VCaP (cell line): ENCODE results near the gene PLEKHA5.

Experiments
- H3K27ac ChIP-seq: fragments of 450-650 bp; 2 replicates; pipeline ENCODE4 v1.5.1; 2017
- TF ChIP-seq, protein P1 (sequence below): fragments of 450-650 bp; conservative IDR thresholded peaks from 2 replicates; pipeline ENCODE4 v1.5.1; 2017; ENCODE audit warnings: mild to moderate bottlenecking, moderate library complexity

Gene PLEKHA5

DNA sequence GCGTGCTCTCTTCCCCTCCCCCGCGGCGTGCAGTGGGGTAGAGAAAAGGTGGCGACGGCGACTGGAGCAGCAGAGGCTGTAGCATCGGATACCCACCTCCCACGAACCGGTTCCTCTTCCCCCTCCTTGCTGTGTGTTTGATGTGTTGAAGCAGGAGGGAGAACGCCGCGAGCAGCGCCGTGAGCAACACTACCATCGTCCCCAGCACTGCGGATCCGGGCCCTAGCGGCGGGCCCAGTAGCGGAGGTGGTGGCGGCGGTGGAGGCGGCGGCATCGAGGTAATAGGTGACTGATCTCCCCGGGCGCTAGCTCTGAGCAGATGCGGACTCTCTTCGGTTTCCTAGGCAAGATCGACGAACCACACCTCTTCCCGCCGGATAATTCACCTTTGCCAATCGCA, 176.8 kb downstream of the PLEKHA5 start:
- no peak overlapping the region for H3K27ac ChIP-seq
- TF ChIP-seq, protein P1, sequence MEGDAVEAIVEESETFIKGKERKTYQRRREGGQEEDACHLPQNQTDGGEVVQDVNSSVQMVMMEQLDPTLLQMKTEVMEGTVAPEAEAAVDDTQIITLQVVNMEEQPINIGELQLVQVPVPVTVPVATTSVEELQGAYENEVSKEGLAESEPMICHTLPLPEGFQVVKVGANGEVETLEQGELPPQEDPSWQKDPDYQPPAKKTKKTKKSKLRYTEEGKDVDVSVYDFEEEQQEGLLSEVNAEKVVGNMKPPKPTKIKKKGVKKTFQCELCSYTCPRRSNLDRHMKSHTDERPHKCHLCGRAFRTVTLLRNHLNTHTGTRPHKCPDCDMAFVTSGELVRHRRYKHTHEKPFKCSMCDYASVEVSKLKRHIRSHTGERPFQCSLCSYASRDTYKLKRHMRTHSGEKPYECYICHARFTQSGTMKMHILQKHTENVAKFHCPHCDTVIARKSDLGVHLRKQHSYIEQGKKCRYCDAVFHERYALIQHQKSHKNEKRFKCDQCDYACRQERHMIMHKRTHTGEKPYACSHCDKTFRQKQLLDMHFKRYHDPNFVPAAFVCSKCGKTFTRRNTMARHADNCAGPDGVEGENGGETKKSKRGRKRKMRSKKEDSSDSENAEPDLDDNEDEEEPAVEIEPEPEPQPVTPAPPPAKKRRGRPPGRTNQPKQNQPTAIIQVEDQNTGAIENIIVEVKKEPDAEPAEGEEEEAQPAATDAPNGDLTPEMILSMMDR: no peak

DNA sequence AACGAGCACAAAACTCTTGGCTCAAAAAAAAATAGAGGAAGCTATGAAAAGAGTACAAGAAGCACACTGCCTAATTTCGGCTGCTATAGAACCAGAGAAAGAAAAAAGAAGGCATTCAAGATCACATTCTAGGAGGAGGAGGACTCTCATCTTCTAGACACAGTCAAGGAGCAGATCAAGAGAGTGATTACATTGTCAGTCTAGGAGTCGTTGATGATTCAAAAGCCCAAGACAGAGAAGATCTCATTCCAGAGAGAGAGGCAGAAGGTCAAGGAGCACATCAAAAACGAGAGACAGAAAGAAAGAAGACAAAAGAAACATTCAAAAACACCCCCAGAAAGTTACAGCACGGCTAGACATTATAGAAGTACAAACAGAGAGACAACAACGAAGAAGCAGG, 177.9 kb downstream of the PLEKHA5 start:
- H3K27ac ChIP-seq: no peak overlapping the region
- TF ChIP-seq, protein P1: no peak

DNA sequence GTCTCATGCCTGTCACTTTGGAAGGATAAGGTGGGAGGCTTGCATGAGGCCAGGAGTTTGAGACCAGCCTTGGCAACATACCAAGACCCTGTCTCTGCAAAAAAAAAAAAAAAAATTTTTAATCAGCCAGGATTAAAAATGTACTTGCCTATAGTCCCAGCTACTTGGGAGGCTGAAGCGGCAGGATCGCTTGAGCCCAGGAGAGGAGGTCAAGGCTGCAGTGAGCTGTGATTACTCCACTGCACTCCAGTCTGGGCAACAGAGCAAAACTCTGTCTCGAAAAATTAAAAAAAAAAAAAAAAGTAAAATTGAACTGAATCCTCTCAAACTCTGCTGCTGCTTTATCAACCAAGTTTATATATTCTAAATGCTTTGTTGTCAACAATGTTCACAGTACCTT, 181.6 kb downstream of the PLEKHA5 start:
- no peak overlapping the region for H3K27ac ChIP-seq

DNA sequence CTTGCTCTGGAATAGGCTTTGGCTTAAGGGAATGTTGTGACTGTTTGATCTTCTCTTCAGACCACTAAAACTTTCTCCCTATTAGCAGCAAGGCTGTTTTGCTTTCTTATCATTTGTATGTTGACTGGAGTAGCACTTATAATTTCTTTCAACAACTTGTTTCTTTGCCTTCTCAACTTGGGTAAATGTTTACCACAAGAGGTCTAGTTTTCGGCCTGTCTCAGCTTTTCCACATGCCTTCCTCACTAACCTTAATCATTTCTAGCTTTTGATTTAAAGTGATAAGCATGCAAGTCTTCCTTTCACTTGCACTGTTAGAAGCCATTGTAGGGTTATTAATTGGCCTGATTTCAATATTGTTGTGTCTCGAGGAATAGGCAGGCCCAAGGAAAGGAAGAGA, 183.1 kb downstream of the PLEKHA5 start:
- H3K27ac ChIP-seq: no peak overlapping the region
- TF ChIP-seq, protein P1: no peak

More for the DNA sequence above, 181.6 kb downstream of the PLEKHA5 start:
- TF ChIP-seq, protein P1: no peak

DNA sequence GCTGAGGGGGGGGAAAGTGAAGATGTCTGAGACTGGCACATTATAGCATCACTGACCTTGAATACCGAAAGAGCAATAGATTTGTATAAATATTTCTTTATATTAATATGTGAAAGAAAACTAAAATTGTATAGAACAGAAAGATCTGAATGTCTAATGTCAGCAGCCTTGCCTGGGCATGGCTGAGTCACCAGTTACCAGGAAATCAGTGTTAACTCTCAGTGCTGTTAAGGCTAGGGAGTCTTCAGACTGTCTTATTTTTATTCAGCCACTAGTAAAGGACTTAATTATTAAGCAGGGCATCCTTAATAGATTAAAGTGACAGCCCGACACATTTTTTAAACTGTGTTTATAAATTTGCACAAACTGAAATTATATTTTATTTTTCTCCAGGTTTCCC, 186.9 kb downstream of the PLEKHA5 start:
- TF ChIP-seq, protein P1: no peak

DNA sequence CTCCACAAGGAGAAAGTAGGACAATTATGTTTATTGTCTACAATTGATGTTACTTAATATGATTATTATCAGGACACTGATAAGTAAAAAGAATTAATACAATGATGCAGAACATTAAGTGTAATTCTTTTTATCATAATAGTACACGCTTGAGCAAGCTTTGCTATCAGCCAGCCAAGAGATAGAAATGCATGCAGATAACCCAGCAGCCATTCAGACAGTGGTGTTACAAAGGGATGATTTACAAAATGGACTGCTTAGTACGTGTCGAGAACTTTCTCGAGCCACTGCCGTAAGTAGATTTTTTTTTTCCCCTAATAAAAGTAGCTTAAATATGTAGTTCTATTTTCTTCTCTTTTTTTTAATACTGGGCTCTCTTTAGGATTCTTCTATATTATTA, 192.8 kb downstream of the PLEKHA5 start:
- H3K27ac ChIP-seq: peak overlapping the region; percentile 42
- TF ChIP-seq, protein P1: no peak

More for the DNA sequence above, 186.9 kb downstream of the PLEKHA5 start:
- no peak overlapping the region for H3K27ac ChIP-seq

DNA sequence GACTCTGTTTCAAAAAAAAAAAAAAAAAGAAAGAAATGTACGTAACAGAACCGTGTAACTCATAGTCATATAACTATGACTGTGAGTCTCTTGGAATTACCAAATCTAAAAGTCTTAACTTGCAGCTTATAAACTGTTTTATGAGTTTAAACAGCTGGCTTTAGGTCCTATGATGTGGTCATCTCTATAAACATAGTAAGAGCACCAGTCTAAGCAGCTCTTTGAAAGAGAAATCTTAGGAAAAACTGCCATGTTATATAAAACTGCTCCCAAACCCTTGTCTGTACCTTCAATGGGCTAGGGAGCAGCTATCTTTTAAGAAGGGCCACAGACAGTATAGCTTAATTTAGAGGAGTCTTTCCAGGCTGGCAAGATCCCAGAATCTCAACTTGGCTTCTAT, 194.3 kb downstream of the PLEKHA5 start:
- peak overlapping the region; percentile 42 for H3K27ac ChIP-seq
- TF ChIP-seq, protein P1: no peak

DNA sequence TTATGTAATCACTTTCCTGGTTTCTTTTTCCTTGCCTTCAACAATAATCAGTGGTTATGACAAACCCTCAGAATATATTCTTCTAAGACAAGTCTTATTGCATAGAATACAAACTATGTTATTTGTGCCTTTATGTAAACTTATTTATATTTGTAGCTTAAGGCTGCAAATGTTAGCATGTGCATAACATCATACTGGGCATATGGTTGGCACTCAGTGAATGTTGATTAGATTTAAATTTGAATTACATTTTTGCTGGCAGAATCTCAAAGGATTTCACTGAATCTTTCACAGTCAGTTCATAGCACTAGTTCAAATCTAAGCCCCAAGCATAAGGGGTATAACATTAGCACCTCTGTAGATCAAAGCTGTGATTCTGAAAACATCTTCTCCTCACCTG, 196.6 kb downstream of the PLEKHA5 start:
- TF ChIP-seq, protein P1: no peak
- H3K27ac ChIP-seq: no peak overlapping the region
